RKO (cell line): ENCODE data around the gene KRTAP1-5.
"Not testable (repeated sequence)": the region's sequence is repeated elsewhere in the genome, so short reads cannot be mapped to it uniquely, and the experiment has no call there.

Experiments used
- DNase-seq: peaks from one replicate; pipeline ENCODE4 v3.0.0-alpha.2; 2016; ENCODE audit warnings: low spot score

Gene KRTAP1-5

DNA sequence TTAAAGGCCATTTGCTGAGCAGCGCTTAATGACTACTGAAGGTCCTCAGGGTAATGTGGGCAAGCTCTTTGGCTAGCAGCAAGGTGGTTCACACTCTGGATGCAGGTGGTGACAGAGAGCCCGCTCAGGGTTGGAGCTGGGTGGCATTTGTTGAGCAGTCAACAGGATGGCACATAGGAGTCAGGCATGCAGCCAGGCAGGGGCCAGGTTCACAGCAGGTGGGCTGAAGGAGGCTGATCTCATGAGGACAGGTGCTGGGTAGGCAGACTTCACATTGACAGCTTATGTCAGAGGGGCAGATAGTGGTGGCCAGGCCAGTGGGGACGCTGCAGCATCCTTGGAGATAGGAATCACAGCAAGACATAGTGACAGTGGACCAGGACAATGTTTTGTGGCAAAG, 22.6 kb downstream of the KRTAP1-5 start:
- no peak for DNase-seq

DNA sequence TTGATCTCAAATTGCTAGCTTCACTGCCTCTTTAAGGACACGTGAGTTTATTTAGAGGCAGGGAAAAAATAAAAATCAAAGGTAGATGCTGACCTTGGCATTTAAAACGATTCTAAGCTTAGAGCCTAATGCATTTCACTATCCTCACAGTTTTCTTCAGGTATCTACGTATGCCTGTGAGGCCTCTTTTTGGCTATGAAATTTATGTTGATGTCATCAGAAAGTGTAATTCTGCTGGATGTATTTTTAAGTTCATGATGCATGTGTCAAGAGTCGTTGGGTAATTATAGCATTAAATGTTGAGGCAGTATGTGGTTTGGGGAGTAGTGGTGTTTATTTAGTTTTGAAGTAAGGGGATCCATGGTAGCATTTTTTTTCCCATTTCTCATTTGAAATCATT, 23.1 kb downstream of the KRTAP1-5 start:
- no peak for DNase-seq

DNA sequence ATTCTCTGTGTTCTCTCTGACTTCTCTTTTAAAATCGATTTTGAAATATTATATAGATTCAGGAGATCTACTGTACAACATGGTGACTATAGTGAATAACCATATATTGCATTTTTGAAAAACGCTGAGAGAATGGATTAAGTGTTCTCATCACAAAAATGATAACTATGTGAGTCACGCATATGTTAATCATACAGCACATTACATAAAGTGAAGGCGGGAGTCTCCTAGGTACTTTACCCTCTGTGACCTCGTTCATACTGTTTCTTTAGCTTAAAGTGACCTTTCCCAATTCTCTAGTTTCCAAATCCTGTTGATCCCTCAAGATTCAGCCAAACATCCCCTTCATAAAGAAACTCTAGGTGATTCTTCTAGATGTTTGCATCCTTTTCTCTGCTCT, 24.2 kb downstream of the KRTAP1-5 start:
- DNase-seq = peak; percentile 58

DNA sequence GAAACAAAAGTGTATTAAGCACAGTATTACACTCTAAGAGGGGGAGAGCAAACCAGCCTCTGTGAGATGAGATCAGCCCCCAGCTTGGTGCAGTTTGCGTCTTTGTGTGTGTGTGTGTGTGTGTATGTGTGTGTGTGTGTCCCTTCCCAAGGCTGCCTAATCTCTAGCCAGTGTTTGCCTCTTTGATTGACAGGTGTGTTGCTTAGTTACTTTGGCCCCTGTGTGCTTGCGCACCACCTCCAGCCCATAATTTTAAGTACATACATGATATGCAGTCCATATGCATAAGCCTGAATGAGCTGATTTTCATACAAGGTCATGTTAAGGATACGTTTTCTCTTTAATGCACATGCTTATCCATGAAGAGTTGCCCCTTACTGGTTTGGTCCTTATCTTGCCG, 25.2 kb downstream of the KRTAP1-5 start:
- no peak for DNase-seq

DNA sequence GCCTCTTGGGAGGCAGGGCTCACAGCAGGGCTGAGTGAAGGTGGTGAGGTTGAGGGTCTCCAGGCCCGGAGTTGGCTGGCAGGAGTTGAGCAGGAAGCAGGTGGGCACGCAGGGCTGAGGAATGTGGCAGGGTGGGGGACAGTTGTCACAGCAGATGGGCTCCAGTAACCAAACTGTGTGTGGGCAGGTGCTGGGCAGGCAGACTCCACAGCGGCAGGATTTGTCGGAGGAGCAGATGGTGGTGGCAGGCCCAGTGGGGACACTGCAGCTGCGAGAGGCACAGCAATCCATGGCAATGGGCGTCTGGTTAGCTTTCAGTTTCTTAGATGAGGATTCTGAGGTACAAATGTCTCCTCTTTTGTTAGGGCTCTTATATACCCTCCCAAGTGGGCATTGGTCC, 27.4 kb downstream of the KRTAP1-5 start, which contains the start of gene KRTAP3-2:
Gene KRTAP3-2, minus strand, starts transcription at position 344 of the 400 bp plus-strand sequence. Its CDS starts 53 bp downstream, at position 291.
- not testable (repeated sequence) for DNase-seq

DNA sequence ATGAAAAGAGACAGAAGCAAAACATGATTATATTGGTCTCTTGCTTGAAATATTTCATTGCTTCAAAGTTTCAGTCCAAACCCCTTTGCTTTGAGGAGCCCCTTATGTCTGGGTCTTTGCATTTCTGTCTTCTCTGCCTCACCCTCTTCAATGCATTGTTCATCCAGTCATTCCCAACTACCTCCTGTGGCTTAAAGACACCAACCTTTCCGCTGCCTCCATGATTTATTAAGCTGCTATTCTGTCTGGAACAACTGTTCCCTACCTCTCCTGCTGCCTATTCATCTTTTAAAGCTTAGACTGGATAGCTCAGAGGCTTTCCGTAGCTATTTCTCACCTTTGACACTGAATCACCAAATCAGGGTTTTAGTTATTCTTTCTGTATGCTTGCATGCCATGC, 29.6 kb downstream of the KRTAP1-5 start:
- no peak for DNase-seq

DNA sequence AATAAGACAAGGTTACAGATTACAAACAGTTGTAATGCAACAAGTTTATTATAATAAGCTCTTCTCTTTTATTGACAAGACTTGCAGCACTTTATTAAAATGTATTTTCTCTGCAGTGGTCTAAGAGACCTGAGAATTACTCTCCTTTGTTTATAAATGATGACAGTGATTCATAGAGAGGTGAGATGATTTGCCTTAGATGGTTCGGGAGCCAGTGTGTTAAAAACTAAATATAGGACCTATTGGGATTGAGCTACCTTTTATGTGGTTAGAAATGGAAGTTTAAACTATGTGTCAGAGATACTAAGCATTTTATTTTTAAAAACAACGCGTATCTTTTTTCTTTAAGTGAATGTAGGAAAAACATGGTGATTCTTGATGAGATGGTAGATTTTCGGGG, 30.2 kb downstream of the KRTAP1-5 start:
- no peak for DNase-seq

DNA sequence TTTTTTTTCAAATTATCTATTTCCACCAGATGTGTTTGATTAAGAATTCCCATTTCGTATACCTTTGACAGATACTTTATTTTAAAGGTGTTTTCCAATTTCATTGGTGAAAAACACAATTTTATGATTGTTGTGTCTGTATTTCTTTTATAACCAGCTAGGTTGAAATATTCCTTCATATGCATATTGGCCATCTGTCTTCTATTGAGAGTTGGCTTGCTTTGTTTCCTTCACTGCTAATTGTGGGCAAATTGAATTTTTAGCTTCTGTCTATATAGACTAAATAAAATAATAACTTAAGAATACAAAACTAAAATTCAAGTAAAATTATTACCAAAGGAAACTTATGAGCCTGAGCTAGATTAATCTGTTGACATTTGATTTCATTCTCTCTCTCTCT, 31.9 kb downstream of the KRTAP1-5 start:
- no peak for DNase-seq

DNA sequence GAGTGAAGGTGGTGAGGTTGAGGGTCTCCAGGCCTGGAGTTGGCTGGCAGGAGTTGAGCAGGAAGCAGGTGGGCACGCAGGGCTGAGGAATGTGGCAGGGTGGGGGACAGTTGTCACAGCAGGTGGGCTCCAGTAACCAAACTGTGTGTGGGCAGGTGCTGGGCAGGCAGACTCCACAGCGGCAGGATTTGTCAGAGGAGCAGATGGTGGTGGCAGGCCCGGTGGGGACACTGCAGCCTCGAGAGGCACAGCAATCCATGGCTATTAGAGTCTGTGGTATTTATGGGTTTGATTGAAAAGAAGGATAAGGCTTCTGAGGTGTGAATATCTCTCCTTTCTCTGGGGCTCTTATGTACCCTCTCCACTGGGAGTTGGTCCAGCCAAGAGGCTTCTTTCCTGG, 33.2 kb downstream of the KRTAP1-5 start, which contains the start of gene KRTAP3-3:
Gene KRTAP3-3, minus strand, starts transcription at position 326 of the 400 bp plus-strand sequence. Its CDS starts 67 bp downstream, at position 259.
- no peak for DNase-seq

DNA sequence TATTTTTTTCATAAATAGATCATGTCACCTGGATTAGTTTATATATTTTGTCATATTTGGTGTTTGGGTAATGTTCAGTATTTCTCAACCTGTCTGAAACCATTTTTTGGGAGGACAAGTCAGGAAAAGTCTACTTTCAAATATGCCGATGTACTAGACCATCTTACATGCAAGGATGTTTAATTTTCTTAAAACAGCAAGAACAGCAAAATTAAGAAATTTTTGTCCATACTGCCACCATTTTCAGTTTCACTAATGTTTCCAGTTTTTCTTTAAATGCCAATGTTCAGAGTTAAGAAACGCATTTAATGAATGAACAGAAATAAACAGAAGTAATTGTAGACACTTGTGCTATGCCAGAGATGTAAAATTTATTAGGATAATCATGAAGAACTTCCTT, 33.9 kb downstream of the KRTAP1-5 start:
- DNase-seq = no peak

DNA sequence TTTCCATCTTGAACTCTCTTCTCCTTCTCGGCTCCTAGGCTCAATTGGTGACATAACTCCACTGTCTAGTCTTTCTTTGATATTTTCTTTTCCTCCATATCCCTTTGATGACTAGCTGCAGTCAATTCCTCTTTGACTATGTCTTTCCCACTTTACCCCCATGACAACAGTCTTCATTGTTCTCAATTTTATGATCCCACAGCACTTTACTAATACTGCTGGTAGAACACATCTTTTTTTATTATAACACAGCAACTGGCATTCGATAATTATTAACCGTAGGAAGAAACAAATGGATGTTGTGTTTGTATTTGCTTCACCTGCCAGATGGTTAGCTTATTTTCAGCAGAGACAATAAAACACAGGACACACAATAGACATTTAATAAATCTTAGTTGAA, 34.3 kb downstream of the KRTAP1-5 start:
- no peak for DNase-seq

DNA sequence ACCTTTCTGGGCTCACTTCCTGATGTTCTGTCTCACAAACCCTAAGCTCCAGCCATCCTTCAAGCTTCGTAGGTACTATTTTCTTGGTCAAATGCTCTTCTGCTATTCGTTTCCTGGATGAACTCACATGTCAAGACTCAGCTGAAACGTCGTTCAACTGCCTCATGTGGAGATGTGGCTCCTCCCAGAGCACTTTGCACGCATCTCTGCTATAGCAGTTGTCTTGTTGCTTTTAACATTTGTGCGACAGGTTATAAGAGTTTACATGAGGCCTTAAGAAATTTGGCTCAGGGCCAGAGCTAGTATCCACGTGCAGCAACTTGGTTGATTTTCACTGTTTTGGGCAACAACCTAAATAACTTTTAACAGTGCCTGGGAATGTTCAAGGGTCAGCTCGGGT, 40.1 kb downstream of the KRTAP1-5 start:
- no peak for DNase-seq

DNA sequence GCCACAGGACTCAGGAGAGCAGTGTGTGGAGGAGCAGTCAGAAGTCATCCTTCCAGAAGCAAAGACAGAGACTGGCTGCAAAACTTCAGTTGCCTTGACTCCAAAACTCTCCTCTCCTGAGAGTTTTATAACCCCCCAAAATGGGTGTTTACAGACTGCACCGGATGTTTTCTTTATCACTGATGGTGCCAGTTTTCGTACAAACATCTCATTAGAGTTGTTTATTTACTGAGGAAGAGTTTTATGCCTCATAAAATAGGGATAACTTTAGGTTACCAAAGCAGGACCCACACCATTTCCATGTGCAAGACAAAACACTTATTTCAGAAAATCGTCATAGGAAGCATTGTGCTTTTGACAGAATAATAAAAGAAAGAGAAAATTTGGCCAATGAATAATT, 42.8 kb downstream of the KRTAP1-5 start, which contains the start of gene KRT40:
Gene KRT40, minus strand, starts transcription at position 101 of the 400 bp plus-strand sequence. Its CDS starts 53 bp downstream, at position 48.
- DNase-seq = no peak

DNA sequence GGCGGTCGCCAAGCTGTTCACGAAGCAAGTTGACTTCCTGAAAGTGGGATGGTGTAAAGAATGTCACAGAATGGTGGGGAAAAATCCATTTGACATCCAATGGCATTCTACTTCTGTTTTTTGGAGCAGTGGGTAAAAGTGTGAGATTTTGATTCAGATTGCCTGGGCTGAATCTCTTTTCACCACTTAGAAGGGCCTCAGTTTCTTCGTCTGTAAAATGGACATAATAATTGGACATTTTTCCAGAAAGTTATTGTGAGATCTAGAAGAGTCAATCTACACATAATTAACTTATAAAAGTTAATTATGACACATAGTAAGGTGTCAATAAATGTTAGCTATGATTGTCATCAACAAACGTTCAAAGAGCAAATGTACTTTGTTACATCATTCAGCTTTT, 45.9 kb downstream of the KRTAP1-5 start:
- DNase-seq = no peak

DNA sequence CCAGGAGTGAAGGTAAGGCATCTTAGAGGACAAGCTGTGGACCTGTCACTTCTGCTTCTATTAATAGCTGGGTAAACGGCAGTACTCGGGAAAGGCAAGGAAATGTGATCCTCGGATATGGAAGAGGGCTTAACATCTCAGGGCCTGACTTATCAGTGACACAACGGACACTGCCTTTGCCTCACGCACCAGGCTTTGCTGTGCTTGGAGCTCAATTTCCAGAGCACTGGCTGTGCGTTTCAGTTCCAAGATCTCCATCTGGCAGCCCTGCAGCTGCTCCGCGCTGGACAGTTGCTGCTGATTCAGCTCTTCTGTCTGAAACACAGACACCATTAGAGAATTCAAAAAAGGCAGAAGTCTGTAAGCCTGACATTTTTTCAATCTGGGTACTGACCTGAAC, 46.4 kb downstream of the KRTAP1-5 start:
- no peak for DNase-seq

DNA sequence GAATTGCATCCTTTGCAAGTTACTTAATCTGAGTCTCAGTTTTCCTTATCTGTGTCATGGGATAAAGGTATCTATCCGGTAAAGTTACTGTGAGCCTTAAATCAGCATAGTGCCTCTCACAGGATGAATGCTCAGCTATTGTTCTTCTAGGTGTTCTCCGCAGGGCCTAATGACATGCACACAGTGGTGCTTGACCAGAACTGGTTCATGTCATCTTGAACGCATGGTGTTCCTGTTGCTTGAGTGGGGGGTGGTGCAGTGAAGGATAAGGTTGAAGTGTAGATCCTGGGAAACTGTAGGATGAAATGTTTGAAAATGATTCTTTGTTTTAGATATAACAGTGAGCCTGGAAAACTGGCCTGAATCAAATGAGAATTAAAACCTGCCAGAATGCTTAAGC, 46.9 kb downstream of the KRTAP1-5 start:
- no peak for DNase-seq

DNA sequence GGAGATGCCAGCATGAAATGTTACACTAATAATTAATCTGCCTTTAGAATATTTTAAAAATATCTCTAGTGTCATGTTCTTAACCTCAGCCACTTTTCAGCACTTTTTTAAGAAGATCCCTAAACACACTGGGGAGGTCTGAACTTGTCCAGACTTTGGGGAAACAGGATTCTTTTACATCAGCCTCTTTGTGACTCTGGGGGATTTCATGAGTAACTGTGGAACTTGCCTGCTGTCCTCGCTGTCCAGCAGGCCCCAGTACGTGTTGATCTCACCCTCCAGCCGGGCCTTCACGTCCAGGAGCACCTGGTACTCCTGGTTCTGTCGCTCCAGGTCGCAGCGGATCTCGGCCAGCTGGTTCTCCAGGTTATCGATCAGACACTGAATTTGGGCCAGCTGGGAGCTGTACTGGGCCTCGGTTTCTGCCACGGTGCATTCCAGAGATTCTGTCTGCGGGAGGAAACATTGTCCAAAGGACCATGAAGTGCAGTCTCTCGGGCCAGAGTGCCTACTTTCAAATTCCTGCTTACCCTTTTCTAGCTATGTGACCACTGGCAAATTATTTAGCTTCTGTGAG, 48.3 kb downstream of the KRTAP1-5 start:
- DNase-seq = no peak
